Activated B cell treated with CpG ODN at 0.5 μM for 24 hours (primary cell): ENCODE results near the gene SEMA3C. TPM values are rescaled to one million over a fixed set of nuclear protein-coding genes. Genes with fewer than 3 reads are reported as not detected.

ENCODE experiments used
- ATAC-seq: fragments of 200-7000 bp; cut with Tn5 transposase; one replicate; pipeline ENCODE4 v1.10.0; 2021; ENCODE audit warnings: low read depth, mild to moderate bottlenecking, moderate library complexity
- CTCF ChIA-PET: fragments of 350-600 bp; sonication (Branson Sonifier 250); formaldehyde crosslinking; loops from one replicate; lab custom pipeline; 2021; ENCODE audit warnings: antibody characterized with exemption; lab: Charles Lee
- POLR2A ChIA-PET: fragments of 350-600 bp; sonication (Branson Sonifier 250); formaldehyde crosslinking; loops from one replicate; lab custom pipeline; 2021; ENCODE audit warnings: antibody characterized with exemption; lab: Charles Lee
- DNase-seq: peaks from one replicate; pipeline ENCODE4 v3.0.0; 2022
- H3K27ac Mint-ChIP-seq: one replicate; pipeline ENCODE4 v1.8.0; 2020; ENCODE audit warnings: mixed read lengths
- H3K27me3 Mint-ChIP-seq: one replicate; pipeline ENCODE4 v1.8.0; 2021; ENCODE audit warnings: mixed read lengths
- H3K36me3 Mint-ChIP-seq: one replicate; pipeline ENCODE4 v1.8.0; 2021; ENCODE audit warnings: low read depth, mixed read lengths
- H3K4me1 Mint-ChIP-seq: one replicate; pipeline ENCODE4 v1.8.0; 2021; ENCODE audit warnings: mixed read lengths
- H3K4me3 Mint-ChIP-seq: one replicate; pipeline ENCODE4 v1.8.0; 2020; ENCODE audit warnings: mild to moderate bottlenecking, mixed read lengths
- H3K9me3 Mint-ChIP-seq: one replicate; pipeline ENCODE4 v1.8.0; 2020; ENCODE audit warnings: mixed read lengths
- CTCF ChIP-seq: fragments of 200-600 bp; IDR thresholded peaks from one replicate; pipeline ENCODE4 v1.8.0; 2022; ENCODE audit warnings: antibody characterized with exemption, mild to moderate bottlenecking
- intact Hi-C: fragments of 100-400 bp; cut with micrococcal nuclease; formaldehyde crosslinking; loops from one replicate; pipeline ENCODE4 v1.15.1; 2024
- total RNA-seq: library from RNA; stranded (reverse); gene quantifications from 2 replicates; pipeline ENCODE4 v1.2.3, GENCODE V29; 2022

Gene SEMA3C
- total RNA-seq, 1 donor from 2014 or later = not detected

- ChIA-PET POLR2A (no interaction called here), CTCF (no interaction called here)
- intact Hi-C loops = loop anchor here (5.0 kb wide), 3 partner anchors 43 to 1873 kb away; no protein-coding TSS in a partner anchor
- Mint-ChIP-seq H3K27ac (no peak overlapping the region), H3K9me3 (no peaks in the 10 kb centered on the region), H3K36me3 (no peaks in the 10 kb centered on the region), H3K4me3 (no peak overlapping the region), H3K27me3 (no peaks in the 10 kb centered on the region), H3K4me1 (peaks cover 4% of the 10 kb centered on the region)
- TF ChIP-seq CTCF = no peak
- DNase-seq (no peak), ATAC-seq (no peak)
These were observed 219.1 kb downstream of the SEMA3C start for GRCh38 chr7:80699721-80700256.

GRCh38 chr7:80699045-80699638 lies 219.7 kb downstream of the SEMA3C start:
- ChIA-PET POLR2A (no interaction called here), CTCF (no interaction called here)
- no peak for ATAC-seq
- no peak for DNase-seq
- no peaks in the 10 kb centered on the region for H3K27me3 Mint-ChIP-seq
- no peaks in the 10 kb centered on the region for H3K36me3 Mint-ChIP-seq
- intact Hi-C loops = loop anchor here (5.0 kb wide), 3 partner anchors 43 to 1873 kb away; no protein-coding TSS in a partner anchor
- no peak overlapping the region for H3K27ac Mint-ChIP-seq
- no peaks in the 10 kb centered on the region for H3K9me3 Mint-ChIP-seq
- H3K4me3 Mint-ChIP-seq = no peak overlapping the region
- TF ChIP-seq CTCF = no peak
- peaks cover 4% of the 10 kb centered on the region for H3K4me1 Mint-ChIP-seq
